ENCODE data around the gene WDR75.

DNA sequence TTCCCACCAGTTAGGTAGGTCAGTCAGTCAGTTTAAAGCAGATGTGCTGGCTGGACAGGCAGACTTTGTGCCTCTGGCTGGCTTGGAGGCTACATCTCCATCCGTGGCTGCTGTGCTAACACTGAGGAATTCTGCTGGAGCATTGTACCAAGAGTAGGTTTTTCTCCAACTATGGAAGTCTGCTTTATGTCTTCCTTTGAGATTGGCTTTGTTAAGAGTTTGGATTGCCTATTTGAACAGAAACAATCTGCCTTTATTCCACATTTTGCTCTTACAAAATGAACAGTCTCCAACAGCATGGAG is 46.7 kb downstream of the WDR75 start:
- no peak for TF ChIP-seq ZFX (IDR thresholded peaks at IDR 0.05)
- TF ChIP-seq, protein P1, sequence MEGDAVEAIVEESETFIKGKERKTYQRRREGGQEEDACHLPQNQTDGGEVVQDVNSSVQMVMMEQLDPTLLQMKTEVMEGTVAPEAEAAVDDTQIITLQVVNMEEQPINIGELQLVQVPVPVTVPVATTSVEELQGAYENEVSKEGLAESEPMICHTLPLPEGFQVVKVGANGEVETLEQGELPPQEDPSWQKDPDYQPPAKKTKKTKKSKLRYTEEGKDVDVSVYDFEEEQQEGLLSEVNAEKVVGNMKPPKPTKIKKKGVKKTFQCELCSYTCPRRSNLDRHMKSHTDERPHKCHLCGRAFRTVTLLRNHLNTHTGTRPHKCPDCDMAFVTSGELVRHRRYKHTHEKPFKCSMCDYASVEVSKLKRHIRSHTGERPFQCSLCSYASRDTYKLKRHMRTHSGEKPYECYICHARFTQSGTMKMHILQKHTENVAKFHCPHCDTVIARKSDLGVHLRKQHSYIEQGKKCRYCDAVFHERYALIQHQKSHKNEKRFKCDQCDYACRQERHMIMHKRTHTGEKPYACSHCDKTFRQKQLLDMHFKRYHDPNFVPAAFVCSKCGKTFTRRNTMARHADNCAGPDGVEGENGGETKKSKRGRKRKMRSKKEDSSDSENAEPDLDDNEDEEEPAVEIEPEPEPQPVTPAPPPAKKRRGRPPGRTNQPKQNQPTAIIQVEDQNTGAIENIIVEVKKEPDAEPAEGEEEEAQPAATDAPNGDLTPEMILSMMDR (conservative IDR thresholded peaks at IDR 0.05), result no peak
